OCI-LY3 (cell line): Measurements from ENCODE around the gene HTR2A.

Experiments
- CTCF ChIP-seq: fragments of 200-600, 300-600 bp; sonication (generic); IDR thresholded peaks from 2 replicates; pipeline ENCODE4 v1.5.1; 2014; ENCODE audit warnings: antibody characterized with exemption, low read length, low read depth
- EZH2phosphoT487 ChIP-seq: fragments of 200-600 bp; shearing (Covaris generic); IDR thresholded peaks from 2 replicates; pipeline ENCODE4 v1.6.1; 2018; ENCODE audit warnings: antibody characterized with exemption, mixed run types, low read depth

- TF ChIP-seq CTCF (no peak), EZH2phosphoT487 (no peak)
Measured at GRCh38 chr13:46852168-46852567, 44.7 kb downstream of the HTR2A start.
